Measurements from ENCODE around the gene ATP1A1. TPM values are rescaled to one million over a fixed set of nuclear protein-coding genes. Genes with fewer than 3 reads are reported as not detected.
A peak's percentile ranks its signal among the peaks of the same experiment; 100 is the strongest.

The ATP1A1 gene
- total and polyA plus RNA-seq, 9 of the 15 experiments (the other 6 are each of a cell fraction or from before 2014, with no cell fraction given), result 99.3 to 513 (median 234) TPM

- TF ChIP-seq PHF21A (IDR thresholded peaks at IDR 0.05; ENCODE audit: borderline replicate concordance, low read depth) (no peak), SNIP1 (IDR thresholded peaks at IDR 0.05; ENCODE audit: low read depth) (no peak), KLF16 (IDR thresholded peaks at IDR 0.05) (no peak), CREB3 (tag; conservative IDR thresholded peaks at IDR 0.05; ENCODE audit: low read depth) (no peak), PHTF2 (CRISPR knock-in tag; IDR thresholded peaks at IDR 0.05) (no peak), NCOA4 (IDR thresholded peaks at IDR 0.05; ENCODE audit: partially characterized antibody) (no peak), SOX6 (IDR thresholded peaks at IDR 0.05) (peak; percentile 14; the same call in 1 of the 2 replicates), YY1 (IDR thresholded peaks at IDR 0.05; ENCODE audit: borderline replicate concordance in 1 of 3, control insufficient read depth in 1 of 3, extremely low read depth in 1 of 3, insufficient read depth in 3 of 3, insufficient read length in 1 of 3, insufficient replicate concordance in 2 of 3, low read depth in 1 of 3, low read length in 2 of 3) (no peak), ZNF384 (IDR thresholded peaks at IDR 0.05; ENCODE audit: low read depth, low read length) (no peak), TGIF2 (CRISPR knock-in tag; IDR thresholded peaks at IDR 0.05) (no peak), ZBTB33 (CRISPR knock-in tag; IDR thresholded peaks at IDR 0.05) (no peak)
- TF ChIP-seq, protein P1, sequence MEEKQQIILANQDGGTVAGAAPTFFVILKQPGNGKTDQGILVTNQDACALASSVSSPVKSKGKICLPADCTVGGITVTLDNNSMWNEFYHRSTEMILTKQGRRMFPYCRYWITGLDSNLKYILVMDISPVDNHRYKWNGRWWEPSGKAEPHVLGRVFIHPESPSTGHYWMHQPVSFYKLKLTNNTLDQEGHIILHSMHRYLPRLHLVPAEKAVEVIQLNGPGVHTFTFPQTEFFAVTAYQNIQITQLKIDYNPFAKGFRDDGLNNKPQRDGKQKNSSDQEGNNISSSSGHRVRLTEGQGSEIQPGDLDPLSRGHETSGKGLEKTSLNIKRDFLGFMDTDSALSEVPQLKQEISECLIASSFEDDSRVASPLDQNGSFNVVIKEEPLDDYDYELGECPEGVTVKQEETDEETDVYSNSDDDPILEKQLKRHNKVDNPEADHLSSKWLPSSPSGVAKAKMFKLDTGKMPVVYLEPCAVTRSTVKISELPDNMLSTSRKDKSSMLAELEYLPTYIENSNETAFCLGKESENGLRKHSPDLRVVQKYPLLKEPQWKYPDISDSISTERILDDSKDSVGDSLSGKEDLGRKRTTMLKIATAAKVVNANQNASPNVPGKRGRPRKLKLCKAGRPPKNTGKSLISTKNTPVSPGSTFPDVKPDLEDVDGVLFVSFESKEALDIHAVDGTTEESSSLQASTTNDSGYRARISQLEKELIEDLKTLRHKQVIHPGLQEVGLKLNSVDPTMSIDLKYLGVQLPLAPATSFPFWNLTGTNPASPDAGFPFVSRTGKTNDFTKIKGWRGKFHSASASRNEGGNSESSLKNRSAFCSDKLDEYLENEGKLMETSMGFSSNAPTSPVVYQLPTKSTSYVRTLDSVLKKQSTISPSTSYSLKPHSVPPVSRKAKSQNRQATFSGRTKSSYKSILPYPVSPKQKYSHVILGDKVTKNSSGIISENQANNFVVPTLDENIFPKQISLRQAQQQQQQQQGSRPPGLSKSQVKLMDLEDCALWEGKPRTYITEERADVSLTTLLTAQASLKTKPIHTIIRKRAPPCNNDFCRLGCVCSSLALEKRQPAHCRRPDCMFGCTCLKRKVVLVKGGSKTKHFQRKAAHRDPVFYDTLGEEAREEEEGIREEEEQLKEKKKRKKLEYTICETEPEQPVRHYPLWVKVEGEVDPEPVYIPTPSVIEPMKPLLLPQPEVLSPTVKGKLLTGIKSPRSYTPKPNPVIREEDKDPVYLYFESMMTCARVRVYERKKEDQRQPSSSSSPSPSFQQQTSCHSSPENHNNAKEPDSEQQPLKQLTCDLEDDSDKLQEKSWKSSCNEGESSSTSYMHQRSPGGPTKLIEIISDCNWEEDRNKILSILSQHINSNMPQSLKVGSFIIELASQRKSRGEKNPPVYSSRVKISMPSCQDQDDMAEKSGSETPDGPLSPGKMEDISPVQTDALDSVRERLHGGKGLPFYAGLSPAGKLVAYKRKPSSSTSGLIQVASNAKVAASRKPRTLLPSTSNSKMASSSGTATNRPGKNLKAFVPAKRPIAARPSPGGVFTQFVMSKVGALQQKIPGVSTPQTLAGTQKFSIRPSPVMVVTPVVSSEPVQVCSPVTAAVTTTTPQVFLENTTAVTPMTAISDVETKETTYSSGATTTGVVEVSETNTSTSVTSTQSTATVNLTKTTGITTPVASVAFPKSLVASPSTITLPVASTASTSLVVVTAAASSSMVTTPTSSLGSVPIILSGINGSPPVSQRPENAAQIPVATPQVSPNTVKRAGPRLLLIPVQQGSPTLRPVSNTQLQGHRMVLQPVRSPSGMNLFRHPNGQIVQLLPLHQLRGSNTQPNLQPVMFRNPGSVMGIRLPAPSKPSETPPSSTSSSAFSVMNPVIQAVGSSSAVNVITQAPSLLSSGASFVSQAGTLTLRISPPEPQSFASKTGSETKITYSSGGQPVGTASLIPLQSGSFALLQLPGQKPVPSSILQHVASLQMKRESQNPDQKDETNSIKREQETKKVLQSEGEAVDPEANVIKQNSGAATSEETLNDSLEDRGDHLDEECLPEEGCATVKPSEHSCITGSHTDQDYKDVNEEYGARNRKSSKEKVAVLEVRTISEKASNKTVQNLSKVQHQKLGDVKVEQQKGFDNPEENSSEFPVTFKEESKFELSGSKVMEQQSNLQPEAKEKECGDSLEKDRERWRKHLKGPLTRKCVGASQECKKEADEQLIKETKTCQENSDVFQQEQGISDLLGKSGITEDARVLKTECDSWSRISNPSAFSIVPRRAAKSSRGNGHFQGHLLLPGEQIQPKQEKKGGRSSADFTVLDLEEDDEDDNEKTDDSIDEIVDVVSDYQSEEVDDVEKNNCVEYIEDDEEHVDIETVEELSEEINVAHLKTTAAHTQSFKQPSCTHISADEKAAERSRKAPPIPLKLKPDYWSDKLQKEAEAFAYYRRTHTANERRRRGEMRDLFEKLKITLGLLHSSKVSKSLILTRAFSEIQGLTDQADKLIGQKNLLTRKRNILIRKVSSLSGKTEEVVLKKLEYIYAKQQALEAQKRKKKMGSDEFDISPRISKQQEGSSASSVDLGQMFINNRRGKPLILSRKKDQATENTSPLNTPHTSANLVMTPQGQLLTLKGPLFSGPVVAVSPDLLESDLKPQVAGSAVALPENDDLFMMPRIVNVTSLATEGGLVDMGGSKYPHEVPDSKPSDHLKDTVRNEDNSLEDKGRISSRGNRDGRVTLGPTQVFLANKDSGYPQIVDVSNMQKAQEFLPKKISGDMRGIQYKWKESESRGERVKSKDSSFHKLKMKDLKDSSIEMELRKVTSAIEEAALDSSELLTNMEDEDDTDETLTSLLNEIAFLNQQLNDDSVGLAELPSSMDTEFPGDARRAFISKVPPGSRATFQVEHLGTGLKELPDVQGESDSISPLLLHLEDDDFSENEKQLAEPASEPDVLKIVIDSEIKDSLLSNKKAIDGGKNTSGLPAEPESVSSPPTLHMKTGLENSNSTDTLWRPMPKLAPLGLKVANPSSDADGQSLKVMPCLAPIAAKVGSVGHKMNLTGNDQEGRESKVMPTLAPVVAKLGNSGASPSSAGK (IDR thresholded peaks at IDR 0.05), result no peak
These were observed 32.4 kb downstream of the ATP1A1 start (continued) for GRCh38 chr1:116405241-116406135.
